Neural cell (in vitro differentiated cells): ENCODE data around the gene FAF2.

Source experiments
- EZH2 ChIP-seq: fragments of 200-600, 300-800 bp; shearing (Covaris generic), sonication (generic); IDR thresholded peaks from 2 replicates; pipeline ENCODE4 v1.6.1; 2014; ENCODE audit warnings: antibody characterized with exemption, low read length, borderline replicate concordance, mild to moderate bottlenecking; ENCODE audit not compliant: insufficient read depth, poor library complexity, severe bottlenecking
- MXI1 ChIP-seq: fragments of 450-650 bp; conservative IDR thresholded peaks from 2 replicates; pipeline ENCODE4 v1.6.1; 2014; ENCODE audit warnings: antibody characterized with exemption, mild to moderate bottlenecking; ENCODE audit not compliant: poor library complexity, severe bottlenecking
- POLR2AphosphoS5 ChIP-seq: IDR thresholded peaks from 2 replicates; pipeline ENCODE4 v1.6.1; 2012
- TF ChIP-seq, protein P1 (sequence below): fragments of 450-650 bp; IDR thresholded peaks from 2 replicates; pipeline ENCODE4 v1.5.1; 2014; ENCODE audit warnings: antibody characterized with exemption, mild to moderate bottlenecking, moderate library complexity; ENCODE audit not compliant: poor library complexity, severe bottlenecking

DNA sequence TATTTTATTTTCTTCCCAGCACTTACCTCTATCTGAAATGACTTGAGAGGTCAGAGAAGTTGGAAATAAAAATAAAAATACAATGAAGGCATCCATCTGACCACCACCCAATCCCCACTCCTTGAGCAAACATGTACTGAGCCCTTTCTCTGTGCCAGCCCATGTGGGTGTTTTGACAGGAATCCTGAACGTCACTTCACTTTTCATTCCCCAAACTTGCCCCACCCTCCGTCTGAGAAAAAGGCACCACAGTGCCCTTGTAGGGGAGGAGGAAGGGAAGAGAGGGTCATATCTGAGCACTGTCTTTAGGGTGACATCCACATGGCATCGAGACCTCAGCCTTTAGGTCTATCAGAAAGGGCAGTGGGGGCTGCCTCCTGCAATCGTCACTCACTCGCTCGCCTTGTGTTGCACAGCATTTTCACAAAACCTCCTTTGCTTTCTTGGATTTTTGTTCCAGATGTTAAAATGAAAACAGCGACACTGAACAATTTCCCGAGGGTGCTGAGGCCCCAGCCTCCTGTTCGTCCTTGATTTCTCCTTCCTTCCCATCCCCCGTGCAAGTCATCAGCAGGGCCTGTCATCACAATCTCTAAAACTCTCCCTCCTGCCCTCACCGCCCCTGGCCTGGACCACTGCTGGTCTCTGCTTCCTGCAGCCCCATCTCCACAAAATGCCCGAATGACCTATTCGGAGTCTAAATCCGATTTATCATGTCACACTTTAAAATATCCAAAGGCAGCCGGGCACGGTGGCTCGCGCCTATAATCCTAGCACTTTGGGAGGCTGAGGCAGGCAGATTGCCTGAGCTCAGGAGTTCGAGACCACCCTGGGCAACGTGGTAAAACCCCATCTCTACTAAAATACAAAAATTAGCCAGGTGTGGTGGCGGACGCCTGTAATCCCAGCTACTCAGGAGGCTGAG, 46.6 kb upstream of the FAF2 start:
- no peak for TF ChIP-seq POLR2AphosphoS5
- TF ChIP-seq, protein P1, sequence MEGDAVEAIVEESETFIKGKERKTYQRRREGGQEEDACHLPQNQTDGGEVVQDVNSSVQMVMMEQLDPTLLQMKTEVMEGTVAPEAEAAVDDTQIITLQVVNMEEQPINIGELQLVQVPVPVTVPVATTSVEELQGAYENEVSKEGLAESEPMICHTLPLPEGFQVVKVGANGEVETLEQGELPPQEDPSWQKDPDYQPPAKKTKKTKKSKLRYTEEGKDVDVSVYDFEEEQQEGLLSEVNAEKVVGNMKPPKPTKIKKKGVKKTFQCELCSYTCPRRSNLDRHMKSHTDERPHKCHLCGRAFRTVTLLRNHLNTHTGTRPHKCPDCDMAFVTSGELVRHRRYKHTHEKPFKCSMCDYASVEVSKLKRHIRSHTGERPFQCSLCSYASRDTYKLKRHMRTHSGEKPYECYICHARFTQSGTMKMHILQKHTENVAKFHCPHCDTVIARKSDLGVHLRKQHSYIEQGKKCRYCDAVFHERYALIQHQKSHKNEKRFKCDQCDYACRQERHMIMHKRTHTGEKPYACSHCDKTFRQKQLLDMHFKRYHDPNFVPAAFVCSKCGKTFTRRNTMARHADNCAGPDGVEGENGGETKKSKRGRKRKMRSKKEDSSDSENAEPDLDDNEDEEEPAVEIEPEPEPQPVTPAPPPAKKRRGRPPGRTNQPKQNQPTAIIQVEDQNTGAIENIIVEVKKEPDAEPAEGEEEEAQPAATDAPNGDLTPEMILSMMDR = no peak
- no peak for TF ChIP-seq MXI1
- no peak for TF ChIP-seq EZH2
